DMS79 (cell line): Measurements from ENCODE around the gene IL17RB.

Experiments
- DNase-seq: peaks from one replicate; lab custom pipeline; 2025; lab: John Stamatoyannopoulos, UW

The IL17RB gene

GRCh38 chr3:53860196-53860595, 13.8 kb downstream of the IL17RB start:
- no peak for DNase-seq

DNA sequence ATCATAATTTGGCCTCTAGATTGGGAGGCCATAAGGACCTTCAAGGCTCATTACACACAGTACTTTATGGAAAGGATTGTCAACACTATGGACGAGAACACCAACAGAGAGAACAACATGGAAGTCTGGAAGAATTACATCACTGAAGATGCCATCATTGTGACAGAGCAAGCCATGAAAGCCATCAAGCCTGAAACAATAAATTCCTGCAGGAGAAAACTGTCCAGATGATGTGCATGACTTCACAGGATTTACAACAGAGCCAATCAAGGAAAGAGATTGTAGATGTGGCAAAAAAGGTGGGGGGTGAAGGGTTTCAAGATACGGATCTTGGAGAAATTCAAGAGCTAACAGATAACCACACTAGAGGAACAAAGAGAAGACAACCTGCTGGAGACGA, 15.9 kb downstream of the IL17RB start:
- no peak for DNase-seq

GRCh38 chr3:53863145-53863544, 16.8 kb downstream of the IL17RB start:
- no peak for DNase-seq

GRCh38 chr3:53865732-53866499, 19.5 kb downstream of the IL17RB start:
- no peak for DNase-seq

DNA sequence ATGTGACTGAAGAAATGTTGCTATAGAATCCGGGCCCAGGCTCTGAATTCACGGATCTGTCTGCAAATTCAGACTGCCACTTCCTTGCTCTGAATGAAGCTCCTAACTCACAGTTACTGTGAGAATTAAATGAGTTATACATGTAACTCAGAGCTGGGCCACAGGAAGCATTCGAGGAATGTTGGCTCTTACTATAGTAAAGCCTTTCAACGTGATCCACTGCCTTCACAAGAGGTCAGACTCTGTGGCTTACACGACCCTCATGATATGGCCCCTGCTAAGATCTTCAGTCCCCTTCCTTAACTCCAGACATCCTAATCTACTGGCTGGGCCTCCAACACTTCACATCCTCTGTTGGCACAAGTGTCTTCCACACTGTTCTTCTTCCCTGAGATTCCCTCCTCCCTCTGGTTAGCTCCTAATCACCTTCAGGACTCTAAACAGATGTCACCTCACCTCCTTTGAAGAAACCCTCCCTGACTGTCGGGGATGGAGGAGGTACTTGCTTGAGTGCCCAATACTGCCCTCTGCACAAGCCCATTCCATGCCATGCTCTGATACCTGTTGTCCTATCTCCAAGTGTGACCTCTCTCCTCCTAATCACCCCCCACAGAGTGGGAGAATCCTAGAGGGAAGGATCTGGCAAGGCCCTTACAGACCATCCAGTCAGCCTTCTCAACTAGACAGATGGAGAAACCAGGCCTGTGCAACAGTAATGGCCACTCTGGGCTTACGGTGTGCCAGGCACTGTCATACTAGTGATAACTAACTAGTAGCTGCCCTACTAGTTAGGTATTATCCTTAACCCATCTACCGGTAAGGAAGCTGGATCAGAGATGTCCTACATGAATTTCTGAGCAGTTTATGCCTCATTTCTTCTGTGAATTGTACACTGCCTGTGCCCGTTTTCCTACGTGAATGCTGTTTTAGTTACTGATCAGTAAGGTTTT, 34.3 kb downstream of the IL17RB start:
- no peak for DNase-seq

GRCh38 chr3:53881691-53882593, 35.6 kb downstream of the IL17RB start, which contains the start of gene ACTR8:
Gene ACTR8 (minus strand): TSS chr3:53882152. CDS start chr3:53882101, 51 bp downstream.
- DNase-seq = peak; percentile 40

DNA sequence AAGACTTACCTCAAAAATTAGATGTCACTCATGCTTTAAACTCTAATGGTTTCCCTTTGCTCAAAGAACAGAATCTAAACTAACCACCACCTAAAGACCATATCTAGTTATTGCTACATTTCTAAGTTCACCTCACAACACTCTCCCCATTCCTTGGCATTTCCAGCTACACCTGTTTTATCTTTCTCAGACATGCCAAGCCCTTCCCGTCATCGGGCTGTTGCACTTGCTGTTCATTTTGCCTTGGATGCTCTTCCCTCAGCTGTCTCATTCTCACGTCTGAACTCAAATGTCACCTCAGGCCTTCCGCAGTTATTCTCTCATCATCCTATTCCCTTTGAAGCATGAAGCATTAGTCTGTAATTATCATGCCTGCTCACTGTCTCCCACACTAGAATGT, 36.6 kb downstream of the IL17RB start:
- no peak for DNase-seq

DNA sequence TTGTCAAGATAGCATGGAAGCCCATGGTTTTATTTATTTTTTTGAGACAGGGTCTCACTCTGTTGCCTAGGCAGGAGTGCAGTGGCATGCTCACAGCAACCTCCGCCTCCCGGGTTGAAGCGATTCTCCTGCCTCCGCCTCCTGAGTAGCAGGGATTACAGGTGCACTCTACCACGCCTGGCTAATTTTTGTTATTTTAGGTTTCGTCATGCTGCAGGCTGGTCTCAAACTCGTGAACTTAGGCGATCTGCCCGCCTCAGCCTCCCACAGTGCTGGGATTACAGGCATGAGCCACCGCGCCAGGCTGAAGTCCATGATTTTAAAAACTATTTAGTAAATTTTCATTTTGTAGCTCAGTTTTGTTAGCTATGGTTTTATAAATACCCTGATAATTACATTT, 38.3 kb downstream of the IL17RB start:
- no peak for DNase-seq

DNA sequence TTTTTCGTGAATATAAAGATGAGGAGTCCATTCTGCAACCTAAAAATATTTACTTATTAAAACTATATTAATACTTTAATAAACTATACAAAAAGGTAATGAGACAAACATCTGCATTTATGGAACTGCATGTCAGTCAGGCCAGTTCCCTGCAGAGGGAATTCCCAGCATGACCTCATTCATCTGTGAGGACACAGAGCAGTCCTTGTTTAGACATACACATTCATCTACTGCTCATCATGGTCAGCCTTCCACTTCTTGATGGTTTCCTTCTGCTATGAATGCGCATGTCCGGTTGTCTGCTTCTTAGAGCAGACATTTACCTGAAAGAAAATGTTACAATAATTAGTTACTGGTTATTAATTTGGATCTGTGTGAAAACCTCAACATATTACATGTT, 38.9 kb downstream of the IL17RB start:
- DNase-seq = no peak

- no peak for DNase-seq
Measured at GRCh38 chr3:53887446-53887845, 41.1 kb downstream of the IL17RB start.

GRCh38 chr3:53888232-53888631, 41.9 kb downstream of the IL17RB start:
- DNase-seq = no peak

GRCh38 chr3:53890726-53891475, 44.5 kb downstream of the IL17RB start:
- DNase-seq = no peak

DNA sequence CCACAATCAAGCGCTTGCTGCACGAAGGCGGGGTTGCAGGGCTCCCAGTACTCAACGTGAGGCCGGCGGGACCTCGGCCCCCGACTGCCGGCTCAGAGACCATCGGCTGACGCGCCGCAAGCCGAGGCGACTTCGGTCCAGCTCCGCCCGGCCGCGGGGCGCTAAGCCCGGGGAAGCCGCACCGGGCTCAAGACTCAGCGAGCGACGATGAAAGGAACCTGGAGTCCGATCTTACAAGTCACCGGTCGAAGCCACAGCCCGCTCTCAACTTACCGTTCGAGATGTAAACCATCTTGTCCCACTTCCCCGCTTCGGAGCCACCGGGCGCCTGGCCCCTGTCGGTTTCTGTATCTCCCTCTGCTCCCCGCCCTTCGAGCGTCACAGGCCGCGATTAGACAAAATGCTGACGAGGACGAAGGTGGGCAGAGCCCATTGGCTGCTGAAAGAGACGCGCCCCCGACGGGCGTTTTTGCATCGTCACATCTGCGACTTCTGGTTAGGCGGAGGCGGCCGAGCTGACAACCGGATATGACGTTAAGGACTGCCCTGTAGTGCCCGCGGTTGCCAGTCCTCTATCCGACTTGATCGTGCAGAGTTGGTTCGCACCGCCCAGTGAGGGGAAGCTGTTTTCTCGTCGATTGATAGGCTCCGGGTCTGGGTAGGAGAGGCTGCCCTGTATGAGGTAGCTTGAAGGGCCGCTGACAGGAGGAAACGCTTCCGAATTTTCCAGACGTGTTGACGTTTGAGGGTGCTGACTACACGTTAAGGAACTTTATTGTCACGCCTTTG, 45.3 kb downstream of the IL17RB start, which contains the start of gene SELENOK:
Gene SELENOK, minus strand, starts transcription at position 363 of the 789 bp plus-strand sequence.
- DNase-seq = peak; percentile 90

GRCh38 chr3:53892286-53892637, 45.9 kb downstream of the IL17RB start:
- DNase-seq = no peak

GRCh38 chr3:53899750-53900149, 53.4 kb downstream of the IL17RB start:
- DNase-seq = no peak

DNA sequence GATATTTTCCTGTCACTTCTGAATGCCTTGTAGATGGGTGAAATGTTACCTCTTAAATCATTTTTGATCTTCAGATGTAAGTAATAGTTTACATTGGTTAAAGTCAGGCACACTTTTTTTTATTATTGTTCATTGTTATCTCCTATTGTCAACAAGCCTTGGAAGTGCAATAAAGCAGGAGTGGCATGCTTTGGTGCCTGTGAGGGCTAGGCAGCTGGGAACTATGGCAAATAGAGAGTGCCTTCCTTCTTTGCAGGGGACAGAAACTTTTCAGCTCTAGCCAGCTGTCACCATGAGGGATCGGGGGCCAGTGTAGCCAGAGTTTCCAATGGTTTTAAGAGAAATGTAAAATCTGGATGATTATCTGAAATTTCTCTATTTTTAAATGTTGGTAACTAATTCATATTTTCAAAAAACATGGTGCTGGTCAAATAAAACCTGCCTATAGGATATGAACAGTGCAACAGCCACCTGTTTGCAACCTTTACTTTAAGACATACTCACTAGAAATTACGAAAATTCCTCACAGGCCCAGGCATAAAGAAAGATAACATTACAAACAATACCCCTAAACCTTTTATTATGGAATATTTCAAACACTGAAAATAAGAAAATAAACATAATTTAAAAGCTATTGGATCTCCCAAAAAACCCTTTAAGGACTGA, 54.4 kb downstream of the IL17RB start:
- DNase-seq = no peak

DNA sequence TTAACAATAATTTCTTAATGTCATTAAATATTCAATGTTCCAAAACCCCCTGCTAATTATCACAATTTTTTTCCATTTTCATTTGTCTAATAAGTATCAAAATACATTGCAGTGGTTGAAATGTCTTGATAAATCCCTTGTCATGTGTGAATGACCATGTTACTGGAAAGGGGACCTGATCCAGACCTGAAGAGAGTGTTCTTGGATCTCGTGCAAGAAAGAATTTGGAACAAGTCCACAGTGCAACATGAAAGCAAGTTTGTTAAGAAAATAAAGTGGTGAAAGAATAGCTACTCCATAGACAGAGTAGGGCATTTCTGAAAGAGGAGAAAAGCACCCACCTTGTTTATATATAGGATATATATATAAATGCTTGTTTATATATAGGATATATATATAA, 55.7 kb downstream of the IL17RB start:
- no peak for DNase-seq

- DNase-seq = no peak
Measured at GRCh38 chr3:53902711-53903110, 56.3 kb downstream of the IL17RB start.

GRCh38 chr3:53913401-53913800, 67.0 kb downstream of the IL17RB start:
- DNase-seq = no peak
